Measurements from ENCODE around the gene XKRX.
A peak's percentile ranks its signal among the peaks of the same experiment; 100 is the strongest.

XKRX gene

GRCh38 chrX:100928660-100929613 lies at the start of gene XKRX:
TSS of gene XKRX (minus strand) at chrX:100928917. CDS start at chrX:100928304, 613 bp downstream.
- peaks cover 0 to 5% of the 10 kb centered on the region in 2 donors for H3K4me1 ChIP-seq (ENCODE audit: control insufficient read depth in 2 of 2, insufficient read depth in 2 of 2, low read length in 2 of 2)
- no peaks in the 10 kb centered on the region for H3K27me3 ChIP-seq (ENCODE audit: control insufficient read depth in 2 of 2, insufficient read depth in 2 of 2, low read length in 2 of 2)
- H3K36me3 ChIP-seq (ENCODE audit: control insufficient read depth in 2 of 2, insufficient read depth in 2 of 2, low read length in 2 of 2), result no peaks in the 10 kb centered on the region
- peak within 1 kb of the TSS; percentile 59 to 60 for H3K4me3 ChIP-seq (ENCODE audit: low read length in 2 of 2)
- peak within 1 kb of the TSS in 1 of 2 donors; percentile 21 for H3K27ac ChIP-seq (ENCODE audit: low read depth in 2 of 2, low read length in 2 of 2)
- peak within 1 kb of the TSS; percentile 32 to 34 for H3K9ac ChIP-seq (ENCODE audit: low read depth in 1 of 2, low read length in 2 of 2)
- no peaks in the 10 kb centered on the region for H3K9me3 ChIP-seq (ENCODE audit: control insufficient read depth in 2 of 2, low read length in 2 of 2)

GRCh38 chrX:100976211-100976610 lies 47.5 kb upstream of the XKRX start:
- no peaks in the 10 kb centered on the region for H3K9me3 ChIP-seq (ENCODE audit: control insufficient read depth in 2 of 2, low read length in 2 of 2)
- H3K36me3 ChIP-seq (ENCODE audit: control insufficient read depth in 2 of 2, insufficient read depth in 2 of 2, low read length in 2 of 2), result no peaks in the 10 kb centered on the region
- no peak overlapping the region for H3K9ac ChIP-seq (ENCODE audit: low read depth in 1 of 2, low read length in 2 of 2)
- no peak overlapping the region for H3K4me3 ChIP-seq (ENCODE audit: low read length in 2 of 2)
- H3K4me1 ChIP-seq (ENCODE audit: control insufficient read depth in 2 of 2, insufficient read depth in 2 of 2, low read length in 2 of 2), result no peaks in the 10 kb centered on the region
- H3K27me3 ChIP-seq (ENCODE audit: control insufficient read depth in 2 of 2, insufficient read depth in 2 of 2, low read length in 2 of 2), result no peaks in the 10 kb centered on the region
- H3K27ac ChIP-seq (ENCODE audit: low read depth in 2 of 2, low read length in 2 of 2), result no peak overlapping the region

GRCh38 chrX:100975212-100975611 lies 46.5 kb upstream of the XKRX start:
- H3K9ac ChIP-seq (ENCODE audit: low read depth in 1 of 2, low read length in 2 of 2), result no peak overlapping the region
- no peaks in the 10 kb centered on the region for H3K36me3 ChIP-seq (ENCODE audit: control insufficient read depth in 2 of 2, insufficient read depth in 2 of 2, low read length in 2 of 2)
- H3K27me3 ChIP-seq (ENCODE audit: control insufficient read depth in 2 of 2, insufficient read depth in 2 of 2, low read length in 2 of 2), result no peaks in the 10 kb centered on the region
- H3K4me3 ChIP-seq (ENCODE audit: low read length in 2 of 2), result no peak overlapping the region
- no peaks in the 10 kb centered on the region for H3K9me3 ChIP-seq (ENCODE audit: control insufficient read depth in 2 of 2, low read length in 2 of 2)
- H3K4me1 ChIP-seq (ENCODE audit: control insufficient read depth in 2 of 2, insufficient read depth in 2 of 2, low read length in 2 of 2), result no peaks in the 10 kb centered on the region
- no peak overlapping the region for H3K27ac ChIP-seq (ENCODE audit: low read depth in 2 of 2, low read length in 2 of 2)

- Histone ChIP-seq H3K4me1 (ENCODE audit: control insufficient read depth in 2 of 2, insufficient read depth in 2 of 2, low read length in 2 of 2) (no peaks in the 10 kb centered on the region), H3K27ac (ENCODE audit: low read depth in 2 of 2, low read length in 2 of 2) (no peak overlapping the region), H3K9ac (ENCODE audit: low read depth in 1 of 2, low read length in 2 of 2) (no peak overlapping the region), H3K27me3 (ENCODE audit: control insufficient read depth in 2 of 2, insufficient read depth in 2 of 2, low read length in 2 of 2) (no peaks in the 10 kb centered on the region), H3K9me3 (ENCODE audit: control insufficient read depth in 2 of 2, low read length in 2 of 2) (no peaks in the 10 kb centered on the region), H3K36me3 (ENCODE audit: control insufficient read depth in 2 of 2, insufficient read depth in 2 of 2, low read length in 2 of 2) (no peaks in the 10 kb centered on the region), H3K4me3 (ENCODE audit: low read length in 2 of 2) (no peak overlapping the region)
These were observed 44.7 kb upstream of the XKRX start for GRCh38 chrX:100973411-100973810.

GRCh38 chrX:100969936-100970335 lies 41.2 kb upstream of the XKRX start:
- no peak overlapping the region for H3K9ac ChIP-seq (ENCODE audit: low read depth in 1 of 2, low read length in 2 of 2)
- no peaks in the 10 kb centered on the region for H3K9me3 ChIP-seq (ENCODE audit: control insufficient read depth in 2 of 2, low read length in 2 of 2)

GRCh38 chrX:100969408-100969807 lies 40.7 kb upstream of the XKRX start, which contains the start of gene ARL13A:
TSS of gene ARL13A (plus strand) at chrX:100969708. CDS start at chrX:100973690, 3,982 bp downstream.
- Histone ChIP-seq H3K4me1 (ENCODE audit: control insufficient read depth in 2 of 2, insufficient read depth in 2 of 2, low read length in 2 of 2) (no peaks in the 10 kb centered on the region), H3K27ac (ENCODE audit: low read depth in 2 of 2, low read length in 2 of 2) (no peak within 1 kb of the TSS), H3K9ac (ENCODE audit: low read depth in 1 of 2, low read length in 2 of 2) (no peak within 1 kb of the TSS), H3K36me3 (ENCODE audit: control insufficient read depth in 2 of 2, insufficient read depth in 2 of 2, low read length in 2 of 2) (no peaks in the 10 kb centered on the region), H3K4me3 (ENCODE audit: low read length in 2 of 2) (no peak within 1 kb of the TSS), H3K9me3 (ENCODE audit: control insufficient read depth in 2 of 2, low read length in 2 of 2) (no peaks in the 10 kb centered on the region), H3K27me3 (ENCODE audit: control insufficient read depth in 2 of 2, insufficient read depth in 2 of 2, low read length in 2 of 2) (peaks cover 0 to 5% of the 10 kb centered on the region in 2 donors)

More at GRCh38 chrX:100969936-100970335, 41.2 kb upstream of the XKRX start:
- Histone ChIP-seq H3K4me3 (ENCODE audit: low read length in 2 of 2) (no peak overlapping the region), H3K36me3 (ENCODE audit: control insufficient read depth in 2 of 2, insufficient read depth in 2 of 2, low read length in 2 of 2) (no peaks in the 10 kb centered on the region), H3K4me1 (ENCODE audit: control insufficient read depth in 2 of 2, insufficient read depth in 2 of 2, low read length in 2 of 2) (no peaks in the 10 kb centered on the region), H3K27me3 (ENCODE audit: control insufficient read depth in 2 of 2, insufficient read depth in 2 of 2, low read length in 2 of 2) (peaks cover 0 to 5% of the 10 kb centered on the region in 2 donors), H3K27ac (ENCODE audit: low read depth in 2 of 2, low read length in 2 of 2) (no peak overlapping the region)

- Histone ChIP-seq H3K9ac (ENCODE audit: low read depth in 1 of 2, low read length in 2 of 2) (no peak overlapping the region), H3K9me3 (ENCODE audit: control insufficient read depth in 2 of 2, low read length in 2 of 2) (no peaks in the 10 kb centered on the region), H3K4me1 (ENCODE audit: control insufficient read depth in 2 of 2, insufficient read depth in 2 of 2, low read length in 2 of 2) (no peaks in the 10 kb centered on the region), H3K36me3 (ENCODE audit: control insufficient read depth in 2 of 2, insufficient read depth in 2 of 2, low read length in 2 of 2) (no peaks in the 10 kb centered on the region), H3K4me3 (ENCODE audit: low read length in 2 of 2) (no peak overlapping the region), H3K27me3 (ENCODE audit: control insufficient read depth in 2 of 2, insufficient read depth in 2 of 2, low read length in 2 of 2) (peaks cover 0 to 5% of the 10 kb centered on the region in 2 donors), H3K27ac (ENCODE audit: low read depth in 2 of 2, low read length in 2 of 2) (no peak overlapping the region)
These were observed 35.6 kb upstream of the XKRX start for GRCh38 chrX:100964362-100964761.

- peaks cover 0 to 5% of the 10 kb centered on the region in 2 donors for H3K27me3 ChIP-seq (ENCODE audit: control insufficient read depth in 2 of 2, insufficient read depth in 2 of 2, low read length in 2 of 2)
- no peaks in the 10 kb centered on the region for H3K36me3 ChIP-seq (ENCODE audit: control insufficient read depth in 2 of 2, insufficient read depth in 2 of 2, low read length in 2 of 2)
- H3K4me3 ChIP-seq (ENCODE audit: low read length in 2 of 2), result no peak overlapping the region
- no peaks in the 10 kb centered on the region for H3K4me1 ChIP-seq (ENCODE audit: control insufficient read depth in 2 of 2, insufficient read depth in 2 of 2, low read length in 2 of 2)
- H3K9me3 ChIP-seq (ENCODE audit: control insufficient read depth in 2 of 2, low read length in 2 of 2), result no peaks in the 10 kb centered on the region
- H3K27ac ChIP-seq (ENCODE audit: low read depth in 2 of 2, low read length in 2 of 2), result no peak overlapping the region
- no peak overlapping the region for H3K9ac ChIP-seq (ENCODE audit: low read depth in 1 of 2, low read length in 2 of 2)
These were observed 34.1 kb upstream of the XKRX start for GRCh38 chrX:100962811-100963210.

- no peak overlapping the region for H3K4me3 ChIP-seq (ENCODE audit: low read length in 2 of 2)
These were observed 19.8 kb upstream of the XKRX start for GRCh38 chrX:100948557-100948956.

GRCh38 chrX:100946299-100946927 lies 17.7 kb upstream of the XKRX start:
- H3K9ac ChIP-seq (ENCODE audit: low read depth in 1 of 2, low read length in 2 of 2), result no peak overlapping the region
- H3K4me3 ChIP-seq (ENCODE audit: low read length in 2 of 2), result no peak overlapping the region
- no peaks in the 10 kb centered on the region for H3K4me1 ChIP-seq (ENCODE audit: control insufficient read depth in 2 of 2, insufficient read depth in 2 of 2, low read length in 2 of 2)
- peaks cover 0 to 8% of the 10 kb centered on the region in 2 donors for H3K27me3 ChIP-seq (ENCODE audit: control insufficient read depth in 2 of 2, insufficient read depth in 2 of 2, low read length in 2 of 2)
- no peaks in the 10 kb centered on the region for H3K9me3 ChIP-seq (ENCODE audit: control insufficient read depth in 2 of 2, low read length in 2 of 2)
- H3K36me3 ChIP-seq (ENCODE audit: control insufficient read depth in 2 of 2, insufficient read depth in 2 of 2, low read length in 2 of 2), result no peaks in the 10 kb centered on the region
- H3K27ac ChIP-seq (ENCODE audit: low read depth in 2 of 2, low read length in 2 of 2), result no peak overlapping the region

More at GRCh38 chrX:100948557-100948956, 19.8 kb upstream of the XKRX start:
- no peaks in the 10 kb centered on the region for H3K4me1 ChIP-seq (ENCODE audit: control insufficient read depth in 2 of 2, insufficient read depth in 2 of 2, low read length in 2 of 2)
- peaks cover 0 to 7% of the 10 kb centered on the region in 2 donors for H3K27me3 ChIP-seq (ENCODE audit: control insufficient read depth in 2 of 2, insufficient read depth in 2 of 2, low read length in 2 of 2)
- H3K27ac ChIP-seq (ENCODE audit: low read depth in 2 of 2, low read length in 2 of 2), result no peak overlapping the region
- no peaks in the 10 kb centered on the region for H3K36me3 ChIP-seq (ENCODE audit: control insufficient read depth in 2 of 2, insufficient read depth in 2 of 2, low read length in 2 of 2)
- no peaks in the 10 kb centered on the region for H3K9me3 ChIP-seq (ENCODE audit: control insufficient read depth in 2 of 2, low read length in 2 of 2)
- no peak overlapping the region for H3K9ac ChIP-seq (ENCODE audit: low read depth in 1 of 2, low read length in 2 of 2)

All from mucosa of rectum (tissue), 2 donors.